GM12872 (cell line): Measurements from ENCODE around the gene GOLGA1.

Experiments
- CTCF ChIP-seq: IDR thresholded peaks from 3 replicates; pipeline ENCODE4 v1.5.1; 2011; ENCODE audit warnings: low read depth, mild to moderate bottlenecking, low read length, moderate library complexity; ENCODE audit not compliant: insufficient read depth

GOLGA1 gene

GRCh38 chr9:124929464-124929863 is 11.4 kb downstream of the GOLGA1 start:
- no peak for TF ChIP-seq CTCF

GRCh38 chr9:124928116-124928515 is 12.8 kb downstream of the GOLGA1 start:
- no peak for TF ChIP-seq CTCF

GRCh38 chr9:124914753-124915405 is 26.0 kb downstream of the GOLGA1 start:
- no peak for TF ChIP-seq CTCF

- no peak for TF ChIP-seq CTCF
Measured at GRCh38 chr9:124913378-124913777, 27.5 kb downstream of the GOLGA1 start.

- TF ChIP-seq CTCF: no peak
Measured at GRCh38 chr9:124911766-124912165, 29.1 kb downstream of the GOLGA1 start.

GRCh38 chr9:124908098-124908497 is 32.8 kb downstream of the GOLGA1 start:
- no peak for TF ChIP-seq CTCF

GRCh38 chr9:124906966-124907365 is 33.9 kb downstream of the GOLGA1 start:
- TF ChIP-seq CTCF: no peak
